Brain pericyte (primary cell): Measurements from ENCODE around the gene PRPSAP1.
"Not testable (repeated sequence)": the region's sequence is repeated elsewhere in the genome, so short reads cannot be mapped to it uniquely, and the experiment has no call there.

Experiments used
- DNase-seq: peaks from one replicate; pipeline ENCODE4 v3.0.0-alpha.2; 2012; ENCODE audit warnings: low read depth, low spot score

PRPSAP1 gene

DNA sequence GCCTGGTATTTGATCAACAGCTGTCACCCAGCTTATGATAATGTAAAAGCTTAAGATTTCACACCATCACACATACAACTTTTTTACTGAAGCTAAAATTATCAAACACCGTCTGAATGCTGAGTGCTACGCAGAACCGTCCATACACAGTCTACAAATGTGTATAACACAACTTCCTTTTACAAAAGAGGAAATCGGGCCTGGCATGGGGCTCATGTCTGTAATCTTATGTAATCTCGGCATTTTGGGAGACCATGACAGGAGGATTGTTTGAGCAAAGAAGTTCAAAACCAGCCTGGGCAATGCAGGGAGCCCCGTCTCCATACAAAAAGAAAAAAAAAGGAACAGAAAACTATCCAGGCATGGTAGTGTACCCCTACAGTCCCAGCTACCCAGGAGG lies 26.0 kb downstream of the PRPSAP1 start:
- DNase-seq: no peak

DNA sequence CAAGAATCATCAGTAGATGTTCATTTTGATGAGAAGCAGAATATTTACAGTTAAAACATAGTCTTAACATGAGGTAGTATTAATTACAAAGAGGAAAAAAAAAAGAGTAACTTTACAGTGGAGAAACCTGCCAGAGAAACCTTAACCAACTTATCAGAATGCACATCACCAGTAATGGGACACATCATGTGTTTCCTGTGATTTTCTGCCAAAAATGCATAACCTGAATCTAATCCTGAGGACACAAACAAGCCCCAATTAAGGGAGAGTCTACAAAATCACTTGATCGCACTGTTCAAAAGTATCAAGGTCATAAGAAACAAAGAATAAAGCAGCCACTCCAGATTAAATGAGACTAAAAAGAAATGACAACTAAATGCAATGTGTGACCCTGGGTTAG lies 27.4 kb downstream of the PRPSAP1 start:
- DNase-seq: no peak

GRCh38 chr17:76318586-76318985 lies 35.1 kb downstream of the PRPSAP1 start:
- no peak for DNase-seq

DNA sequence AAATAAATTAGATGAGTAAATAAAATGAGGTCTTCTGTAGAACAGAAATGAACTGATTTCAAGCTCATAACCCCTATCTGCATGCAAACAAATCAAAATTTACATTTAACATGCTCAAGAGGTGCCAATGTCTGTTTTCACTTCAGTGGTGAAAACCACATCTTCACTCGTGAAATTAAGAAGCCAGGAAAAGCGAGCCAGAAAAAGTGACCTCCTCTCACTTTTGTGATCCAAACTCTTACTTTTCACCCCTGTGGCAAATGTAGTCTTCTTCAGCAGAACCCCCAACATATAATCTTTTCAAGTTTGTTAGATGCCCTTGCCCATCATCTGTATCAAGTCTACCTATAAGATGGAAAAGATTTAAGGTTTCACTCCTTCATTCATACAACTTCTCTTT lies 36.2 kb downstream of the PRPSAP1 start:
- DNase-seq: no peak

GRCh38 chr17:76314392-76315227 lies 39.1 kb downstream of the PRPSAP1 start:
- no peak for DNase-seq

DNA sequence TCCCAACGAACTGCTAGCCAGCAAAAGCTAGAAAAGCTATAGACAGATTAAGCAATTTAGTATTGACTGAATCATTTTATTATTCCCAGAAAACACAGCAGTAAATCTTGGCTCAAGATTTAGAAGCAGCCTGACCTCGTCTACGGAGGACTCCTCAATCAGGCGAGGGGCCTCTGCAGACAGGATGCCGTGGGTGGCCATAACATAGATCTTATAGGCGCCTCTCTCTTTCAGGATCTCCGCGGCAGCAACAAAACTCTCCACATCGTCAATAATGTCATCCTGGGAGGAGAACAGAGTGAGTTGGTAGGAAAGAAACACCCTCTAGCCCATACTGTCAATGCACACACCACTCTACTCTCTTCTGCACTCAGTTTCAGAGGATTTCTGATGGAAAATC lies 41.0 kb downstream of the PRPSAP1 start:
- no peak for DNase-seq

DNA sequence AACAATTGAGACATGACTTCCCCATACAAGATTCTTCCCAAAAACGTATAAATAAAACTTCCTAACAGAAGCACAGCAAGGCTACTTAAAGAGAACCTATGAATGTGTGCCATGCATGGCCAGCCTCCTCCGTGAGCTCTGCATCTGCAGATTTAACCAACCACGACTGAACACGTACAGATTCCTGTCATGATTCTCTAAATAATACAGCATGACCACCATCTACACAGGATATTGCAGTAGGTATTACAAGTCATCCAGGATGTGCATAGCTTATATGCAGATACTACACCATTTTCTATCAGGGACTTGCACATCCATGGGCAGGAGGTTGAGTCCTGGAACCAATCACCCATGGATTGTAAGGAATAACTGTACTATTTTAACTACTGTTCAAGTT lies 44.3 kb downstream of the PRPSAP1 start:
- DNase-seq: no peak

GRCh38 chr17:76307966-76308338 lies 45.8 kb downstream of the PRPSAP1 start, which contains the start of gene QRICH2:
QRICH2 (minus strand) TSS chr17:76308276; CDS start chr17:76307998, 278 bp downstream.
- no peak for DNase-seq

GRCh38 chr17:76307299-76307965 lies 46.3 kb downstream of the PRPSAP1 start:
- DNase-seq: no peak

DNA sequence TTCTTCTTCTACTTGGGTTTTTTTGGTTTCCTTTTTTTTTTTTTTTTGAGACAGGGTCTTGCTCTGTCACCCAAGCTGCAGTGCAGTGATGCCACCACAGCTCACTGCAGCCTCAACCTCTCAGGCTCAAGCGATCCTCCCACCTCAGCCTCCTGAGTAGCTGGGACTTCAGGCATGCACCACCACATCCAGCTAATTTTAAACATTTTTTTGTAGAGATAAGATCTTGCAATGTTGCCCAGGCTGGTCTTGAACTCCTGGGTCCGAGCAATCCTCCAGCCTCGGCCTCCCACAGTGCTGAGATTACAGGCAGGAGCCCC lies 48.6 kb downstream of the PRPSAP1 start:
- DNase-seq: not testable (repeated sequence)

DNA sequence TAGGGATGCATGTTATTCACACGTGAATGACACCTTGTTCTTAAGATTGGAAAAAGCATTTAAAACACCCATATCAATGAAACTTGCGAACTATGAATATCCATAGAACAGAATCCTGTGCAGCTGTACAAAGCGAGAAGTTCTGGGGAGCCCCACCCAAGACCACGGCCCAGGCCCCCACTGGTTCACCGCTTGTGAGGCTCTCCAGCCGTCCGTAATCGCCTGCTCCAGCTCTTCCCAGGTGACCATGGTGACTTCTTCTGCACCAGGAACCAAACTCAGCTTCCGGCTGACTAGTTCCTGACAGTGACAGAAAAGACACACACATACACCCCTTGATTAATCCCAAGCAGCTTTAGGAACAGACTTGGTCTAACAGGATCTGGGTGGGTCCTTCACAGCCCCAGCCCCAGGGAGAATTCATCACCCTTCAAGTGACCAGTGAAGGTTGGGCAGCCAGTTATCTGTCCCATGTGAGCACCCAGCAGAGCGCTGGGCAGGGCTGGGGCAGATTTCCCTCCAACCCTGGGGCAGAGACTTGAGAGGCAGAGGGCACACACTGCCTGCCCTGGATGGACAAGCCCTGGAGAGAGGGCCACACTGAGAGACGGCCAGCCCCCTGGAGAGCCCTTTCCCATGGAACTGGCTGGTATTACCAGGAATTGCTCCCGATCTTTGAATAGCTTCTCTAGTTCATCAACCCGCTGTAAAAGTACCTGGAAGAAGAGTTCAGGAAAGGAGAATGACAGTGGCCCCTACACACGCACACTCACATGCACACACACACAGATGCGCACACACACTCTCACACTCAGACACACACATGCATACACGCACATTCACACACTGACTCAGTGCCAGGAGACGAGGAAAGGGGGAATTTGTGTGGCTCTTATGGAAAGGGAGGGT lies 49.2 kb downstream of the PRPSAP1 start:
- no peak for DNase-seq

DNA sequence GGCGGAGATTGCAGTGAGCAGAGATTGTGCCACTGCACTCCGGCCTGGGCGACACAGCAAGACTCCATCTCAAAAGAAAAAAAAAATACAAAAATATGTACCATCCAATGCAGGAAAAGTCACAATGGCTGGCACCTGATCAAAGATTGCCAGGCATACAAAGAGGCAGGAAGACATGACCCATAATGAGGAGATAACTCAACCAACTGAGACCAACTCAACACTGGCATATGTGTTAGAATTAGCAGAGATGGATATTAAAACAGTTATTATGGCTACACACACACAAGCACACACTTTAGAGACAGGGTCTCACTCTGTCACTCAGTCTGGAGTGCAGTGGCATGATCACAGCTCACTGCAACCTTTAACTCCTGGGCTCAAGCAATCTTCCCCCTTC lies 56.3 kb downstream of the PRPSAP1 start:
- no peak for DNase-seq

DNA sequence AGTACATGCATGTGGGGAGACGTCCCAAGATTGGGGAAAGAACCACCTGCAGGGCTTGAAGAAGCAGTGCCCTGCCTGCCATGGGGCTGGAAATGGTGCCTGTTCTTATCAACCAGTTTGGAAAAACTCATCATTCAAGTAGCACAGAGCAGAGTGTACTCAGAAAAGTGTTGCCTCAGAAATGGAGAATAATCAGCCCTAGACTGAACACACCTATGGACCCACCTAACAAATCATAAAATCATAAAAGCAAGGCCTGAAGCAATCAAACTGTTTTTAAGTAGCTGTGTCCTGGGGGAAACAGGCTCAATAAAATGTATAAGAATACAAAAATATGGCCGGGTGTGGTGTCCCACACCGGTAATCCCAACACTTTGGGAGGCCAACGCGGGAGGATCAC lies 56.8 kb downstream of the PRPSAP1 start:
- no peak for DNase-seq

DNA sequence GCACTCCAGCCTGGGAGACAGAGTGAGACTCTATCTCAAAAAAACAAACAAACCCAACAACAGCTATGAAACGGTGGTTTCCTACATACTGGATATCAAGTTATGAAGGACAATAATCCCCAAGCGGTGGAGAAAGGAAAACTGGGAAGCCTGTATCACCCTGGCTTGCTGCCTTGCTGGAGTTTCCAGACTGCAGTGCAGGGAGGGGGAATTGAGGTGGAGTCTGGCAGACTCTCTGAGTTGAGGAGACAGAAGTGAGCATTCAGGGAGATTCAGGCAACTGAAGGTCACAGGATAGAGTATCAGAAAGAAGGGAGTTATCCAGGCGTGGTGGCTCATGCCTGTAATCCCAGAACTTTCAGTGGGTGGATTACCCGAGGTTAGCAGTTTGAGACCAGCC lies 57.5 kb downstream of the PRPSAP1 start:
- no peak for DNase-seq

DNA sequence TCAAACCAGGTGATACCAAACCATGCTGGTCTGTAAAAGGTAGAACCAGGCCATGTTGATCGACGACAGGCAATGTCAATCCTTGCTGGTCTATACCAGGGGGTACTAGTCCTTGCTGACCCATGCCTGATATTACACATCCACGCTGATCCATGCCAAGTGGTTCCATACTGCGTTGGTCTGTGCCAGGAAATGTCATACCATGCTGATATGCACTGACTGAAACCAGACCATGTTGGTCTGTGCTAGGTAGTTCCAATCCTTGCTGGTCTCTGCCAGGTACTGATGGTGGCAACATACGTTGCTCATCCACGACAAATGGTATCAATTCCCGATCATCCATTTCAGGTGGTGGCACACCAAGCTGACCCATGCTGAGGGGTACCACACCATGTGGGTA lies 60.6 kb downstream of the PRPSAP1 start:
- no peak for DNase-seq

DNA sequence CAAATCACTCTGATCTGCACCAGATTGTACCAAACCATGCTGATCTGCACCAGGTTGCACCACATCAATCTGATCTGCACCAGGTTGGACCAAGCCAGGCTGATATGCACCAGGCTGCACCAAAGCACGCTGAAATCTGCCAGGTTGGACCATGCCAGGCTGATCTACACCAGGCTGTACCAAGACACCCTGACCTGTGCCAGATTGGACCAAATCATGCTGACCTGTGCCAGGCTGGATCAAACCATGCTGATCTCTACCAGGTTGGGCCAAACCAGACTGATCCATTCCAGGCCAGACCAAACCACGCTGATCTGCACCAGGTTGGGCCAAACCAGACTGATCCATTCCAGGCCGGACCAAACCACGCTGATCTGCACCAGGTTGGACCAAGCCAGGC lies 61.1 kb downstream of the PRPSAP1 start:
- no peak for DNase-seq

DNA sequence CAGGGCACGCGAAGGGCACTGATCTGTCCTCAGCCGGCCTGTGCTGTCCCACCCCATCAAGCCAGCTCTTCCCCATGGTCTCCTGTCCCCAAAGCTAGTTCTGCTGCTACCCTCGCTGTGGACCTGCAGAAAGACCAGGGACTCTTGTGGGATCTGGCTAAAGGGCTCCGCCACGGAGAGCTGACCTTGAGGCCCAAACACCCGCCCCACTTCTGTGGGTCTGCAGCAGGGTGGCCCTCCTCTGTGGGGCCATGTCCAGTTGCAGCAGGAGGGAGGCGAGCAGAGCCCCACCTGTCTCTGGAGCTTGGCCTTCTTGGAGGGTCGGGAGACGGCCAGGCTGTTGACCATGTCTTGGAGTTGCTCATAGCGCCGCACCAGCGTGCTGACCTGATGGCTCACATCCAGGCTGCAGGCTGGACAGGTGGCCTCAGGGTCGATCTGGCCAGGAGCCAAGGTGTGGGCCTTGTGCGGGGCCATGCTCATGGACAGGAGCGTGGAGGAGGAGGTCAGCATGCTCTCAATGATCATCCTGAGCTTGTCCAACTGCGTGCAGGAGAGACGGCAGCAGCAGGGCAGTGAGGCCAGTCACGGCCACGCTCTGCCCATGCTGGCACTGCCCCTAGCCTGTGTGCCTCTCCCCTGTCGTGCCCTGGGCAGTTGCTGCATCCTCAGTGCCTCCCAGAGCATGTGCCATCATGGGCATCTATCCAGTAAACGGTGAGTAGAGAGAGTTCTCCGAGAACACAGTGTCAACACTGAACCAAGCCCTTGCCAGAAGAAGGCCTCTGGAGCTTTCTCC lies 71.9 kb downstream of the PRPSAP1 start:
- no peak for DNase-seq

GRCh38 chr17:76280650-76281049 lies 73.1 kb downstream of the PRPSAP1 start:
- DNase-seq: no peak

GRCh38 chr17:76279742-76280287 lies 73.9 kb downstream of the PRPSAP1 start:
- DNase-seq: no peak

DNA sequence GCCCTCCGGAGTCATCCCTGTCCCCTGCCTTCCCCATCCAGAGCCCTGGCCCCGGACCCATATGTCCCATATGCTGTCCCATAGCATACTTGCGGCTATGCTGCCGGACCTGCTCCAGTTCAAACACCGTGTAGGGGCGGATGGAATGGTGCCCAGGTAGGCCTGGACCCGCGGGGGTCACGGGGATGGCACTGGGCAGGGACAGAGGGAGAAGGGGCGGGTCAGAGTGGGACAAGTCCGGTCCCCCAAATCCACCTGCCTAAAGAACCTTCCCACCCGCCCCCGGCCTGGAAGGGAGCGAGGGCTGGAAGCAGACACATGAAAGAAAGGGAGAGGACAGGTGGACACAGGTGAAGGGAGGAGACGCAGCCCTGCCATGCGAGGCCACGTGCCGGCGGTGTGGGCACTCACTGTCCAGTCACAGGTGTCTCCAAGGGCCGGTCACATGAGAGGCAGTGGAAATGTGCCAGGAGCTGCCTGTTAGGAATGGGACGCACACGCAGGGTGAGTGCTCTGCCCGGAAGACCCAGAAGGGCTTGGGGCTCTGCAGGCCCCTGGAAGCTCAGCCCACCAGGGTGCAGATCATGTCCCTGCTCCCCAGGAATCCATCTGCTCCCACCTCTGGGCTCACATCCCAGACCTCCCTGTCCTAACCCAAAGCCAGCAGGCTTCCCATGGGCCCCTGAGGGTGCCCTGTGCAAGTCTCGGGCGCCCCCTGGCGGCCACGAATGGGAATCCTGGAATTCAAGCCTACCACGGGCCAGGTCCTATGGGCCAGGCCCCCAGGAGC lies 74.6 kb downstream of the PRPSAP1 start:
- no peak for DNase-seq
